ENCODE results near the gene GPAM. TPM values are rescaled to one million over a fixed set of nuclear protein-coding genes. Genes with fewer than 3 reads are reported as not detected.

Gene GPAM
- total RNA-seq, 6 experiments from 2014 or later, result 78.8 to 340 (median 90.3) TPM

GRCh38 chr10:112139176-112139575, 44.4 kb downstream of the GPAM start:
- no peak for DNase-seq
- intact Hi-C loops (cut with DNase I), result loop anchor here in 1 of 2 donors (10.0 kb wide), 1 partner anchor 176 kb away; no protein-coding TSS in a partner anchor
- Histone ChIP-seq H3K27ac (no peak overlapping the region), H3K4me1 (no peaks in the 10 kb centered on the region), H3K4me3 (no peak overlapping the region), H3K27me3 (no peaks in the 10 kb centered on the region), H3K36me3 (peaks cover 0 to 16% (median 0%) of the 10 kb centered on the region in 4 donors), H3K9me3 (no peaks in the 10 kb centered on the region)
- 47% methylated on average over 7 of the region's 7 CpGs for WGBS (ENCODE audit: insufficient coverage, low coverage, low lambda C conversion rate, missing lambda C conversion rate)
- no peak for TF ChIP-seq CTCF (IDR thresholded peaks at IDR 0.05)
- TF ChIP-seq POLR2A (IDR thresholded peaks at IDR 0.05), result no peak
- ATAC-seq, result no peak

GRCh38 chr10:112137154-112137987, 46.2 kb downstream of the GPAM start:
- H3K9me3 ChIP-seq, result no peaks in the 10 kb centered on the region
- peaks cover 0 to 13% (median 0%) of the 10 kb centered on the region in 4 donors for H3K36me3 ChIP-seq
- H3K4me1 ChIP-seq, result no peaks in the 10 kb centered on the region
- no peaks in the 10 kb centered on the region for H3K27me3 ChIP-seq
- TF ChIP-seq CTCF (IDR thresholded peaks at IDR 0.05) (peak; percentile 76 to 93 (median 91)), POLR2A (IDR thresholded peaks at IDR 0.05) (no peak)
- 49% methylated on average over 11 of the region's 13 CpGs for WGBS (ENCODE audit: insufficient coverage, low coverage, low lambda C conversion rate, missing lambda C conversion rate)
- peak; percentile 62 to 70 (median 69) for DNase-seq
- no peak overlapping the region for H3K4me3 ChIP-seq
- peak; percentile 53 to 66 (median 56) for ATAC-seq
- no peak overlapping the region for H3K27ac ChIP-seq
- intact Hi-C loops (cut with DNase I), result loop anchor here in 1 of 2 donors (10.0 kb wide), 1 partner anchor 177 kb away; no protein-coding TSS in a partner anchor

- Histone ChIP-seq H3K9me3 (no peaks in the 10 kb centered on the region), H3K36me3 (peaks cover 0 to 13% (median 0%) of the 10 kb centered on the region in 4 donors), H3K27me3 (no peaks in the 10 kb centered on the region), H3K4me1 (no peaks in the 10 kb centered on the region), H3K4me3 (no peak overlapping the region), H3K27ac (no peak overlapping the region)
- intact Hi-C loops (cut with DNase I), result loop anchor here in 1 of 2 donors (10.0 kb wide), 1 partner anchor 178 kb away; no protein-coding TSS in a partner anchor
- TF ChIP-seq CTCF (IDR thresholded peaks at IDR 0.05) (no peak), POLR2A (IDR thresholded peaks at IDR 0.05) (no peak)
- WGBS (ENCODE audit: insufficient coverage, low coverage, low lambda C conversion rate, missing lambda C conversion rate), result 43% methylated on average over 1 of the region's 5 CpGs
- ATAC-seq (no peak), DNase-seq (no peak)
Observed at GRCh38 chr10:112136486-112137153, 46.9 kb downstream of the GPAM start.

GRCh38 chr10:112135604-112136003, 48.0 kb downstream of the GPAM start:
- Histone ChIP-seq H3K4me1 (no peaks in the 10 kb centered on the region), H3K27me3 (no peaks in the 10 kb centered on the region), H3K27ac (no peak overlapping the region), H3K36me3 (peaks cover 0 to 6% (median 0%) of the 10 kb centered on the region in 4 donors), H3K4me3 (no peak overlapping the region), H3K9me3 (no peaks in the 10 kb centered on the region)
- TF ChIP-seq CTCF (IDR thresholded peaks at IDR 0.05) (no peak), POLR2A (IDR thresholded peaks at IDR 0.05) (no peak)
- DNase-seq (no peak), ATAC-seq (no peak)
- WGBS (ENCODE audit: insufficient coverage, low coverage, low lambda C conversion rate, missing lambda C conversion rate), result 67% methylated on average over 3 of the region's 4 CpGs
- intact Hi-C loops (cut with DNase I), result loop anchor here in 1 of 2 donors (10.0 kb wide), 1 partner anchor 179 kb away; no protein-coding TSS in a partner anchor

Measured in right lobe of liver (tissue), 6 donors.